Endothelial cell of umbilical vein (primary cell): Measurements from ENCODE around the gene ENKD1. TPM values are rescaled to one million over a fixed set of nuclear protein-coding genes. Genes with fewer than 3 reads are reported as not detected.

Experiments
- BruUV-seq: library from RNA; stranded (reverse); fragments of 400-500 nt; replicated peaks from 2 replicates; lab custom pipeline; 2021; lab: Mats Ljungman, UMichigan
- CTCF ChIA-PET: fragments of 300-600, 350-600 bp; sonication (Branson Sonifier 250); formaldehyde crosslinking; loops from one replicate; lab custom pipeline; 2021; ENCODE audit warnings: antibody characterized with exemption, inconsistent platforms; lab: Charles Lee
- POLR2A ChIA-PET: fragments of 300-600, 350-600 bp; sonication (Branson Sonifier 250); formaldehyde crosslinking; loops from one replicate; lab custom pipeline; 2021; ENCODE audit warnings: antibody characterized with exemption, inconsistent platforms; lab: Charles Lee
- DNase-seq: peaks from one replicate; pipeline ENCODE4 v3.0.0-alpha.2; 2011; ENCODE audit warnings: low read depth, low spot score
- FAIRE-seq: peaks from 2 replicates; lab custom pipeline; 2011; peaks lifted over from hg19 to GRCh38; lab: Jason Lieb, UNC
- H2AFZ ChIP-seq: 2 replicates; pipeline ENCODE4 v1.6.0; 2012; ENCODE audit warnings: low read depth, low read length, control low read depth, inconsistent platforms
- H3K27ac ChIP-seq: 2 replicates; pipeline ENCODE4 v1.5.1; 2011; ENCODE audit warnings: low read depth, mild to moderate bottlenecking, control low read depth, low read length, moderate library complexity; ENCODE audit not compliant: insufficient read depth
- H3K27me3 ChIP-seq, 2 experiments: 2 replicates each; pipeline versions ENCODE4 v1.6.0 to v1.6.1; 2011; ENCODE audit warnings: low read length in 2 of 2, mixed read lengths in 1 of 2; ENCODE audit not compliant: control insufficient read depth in 2 of 2, insufficient read depth in 2 of 2
- H3K36me3 ChIP-seq, 2 experiments: 2 replicates in 1 of 2; 3 replicates in 1 of 2; pipeline ENCODE4 v1.5.1; 2011; ENCODE audit warnings: low read length in 2 of 2, mild to moderate bottlenecking in 1 of 2, moderate library complexity in 1 of 2; ENCODE audit not compliant: control insufficient read depth in 2 of 2, insufficient read depth in 2 of 2; ENCODE audit errors: extremely low read depth in 1 of 2
- H3K4me1 ChIP-seq: 3 replicates; pipeline ENCODE4 v1.5.1; 2011; ENCODE audit warnings: mild to moderate bottlenecking, low read length; ENCODE audit not compliant: control insufficient read depth, insufficient read depth; ENCODE audit errors: extremely low read depth
- H3K4me2 ChIP-seq: 2 replicates; pipeline ENCODE4 v1.6.1; 2011; ENCODE audit warnings: low read length, control low read depth, mixed read lengths; ENCODE audit not compliant: insufficient read depth
- H3K4me3 ChIP-seq, 3 experiments: fragments of 200-600 bp in 1 of 3; sonication (generic), shearing (Covaris generic) in 1 of 3; replicated peaks in 1 of 3; 2 replicates each; pipeline ENCODE4 v1.5.1; 2011 to 2016; ENCODE audit warnings: control low read depth in 3 of 3, low read length in 3 of 3, mild to moderate bottlenecking in 2 of 3, inconsistent platforms in 1 of 3, low read depth in 1 of 3, moderate library complexity in 1 of 3; ENCODE audit not compliant: insufficient read depth in 1 of 3
- H3K79me2 ChIP-seq: 2 replicates; pipeline ENCODE4 v1.6.0; 2012; ENCODE audit warnings: low read length, inconsistent platforms; ENCODE audit not compliant: control insufficient read depth, insufficient read depth
- H3K9ac ChIP-seq: replicated peaks from 2 replicates; pipeline ENCODE3; 2011; ENCODE audit warnings: low read length, control low read depth; ENCODE audit not compliant: insufficient read depth; ENCODE audit errors: extremely low read depth
- H3K9me1 ChIP-seq: replicated peaks from 3 replicates; pipeline ENCODE4 v1.6.0; 2011; ENCODE audit warnings: mild to moderate bottlenecking, low read length; ENCODE audit not compliant: control insufficient read depth, insufficient read depth; ENCODE audit errors: extremely low read depth
- H3K9me3 ChIP-seq: replicated peaks from 2 replicates; pipeline ENCODE4 v1.5.1; 2012; ENCODE audit warnings: low read length, inconsistent platforms; ENCODE audit not compliant: control insufficient read depth, insufficient read depth
- H4K20me1 ChIP-seq: replicated peaks from 2 replicates; pipeline ENCODE3; 2011; ENCODE audit warnings: mild to moderate bottlenecking, low read length; ENCODE audit not compliant: control insufficient read depth, insufficient read depth; ENCODE audit errors: extremely low read depth
- EZH2 ChIP-seq: IDR thresholded peaks from 2 replicates; pipeline ENCODE4 v1.6.1; 2012; ENCODE audit warnings: borderline replicate concordance, low read depth, mild to moderate bottlenecking, moderate library complexity, low read length, inconsistent platforms; ENCODE audit not compliant: severe bottlenecking
- FOS ChIP-seq: IDR thresholded peaks from 2 replicates; pipeline ENCODE4 v1.6.1; 2011; ENCODE audit warnings: mild to moderate bottlenecking, low read length, moderate library complexity, borderline replicate concordance; ENCODE audit not compliant: insufficient read depth
- GATA2 ChIP-seq: IDR thresholded peaks from 2 replicates; pipeline ENCODE4 v1.7.0; 2011; ENCODE audit warnings: low read depth, mild to moderate bottlenecking, moderate library complexity, mixed read lengths, low read length; ENCODE audit not compliant: insufficient read length, insufficient read depth
- JUN ChIP-seq: IDR thresholded peaks from 2 replicates; pipeline ENCODE4 v1.6.1; 2011; ENCODE audit warnings: borderline replicate concordance, low read depth; ENCODE audit not compliant: insufficient read length, insufficient read depth
- MYC ChIP-seq: IDR thresholded peaks from one replicate; pipeline ENCODE4 v1.6.1; 2011; ENCODE audit warnings: mild to moderate bottlenecking, low read depth, low read length
- POLR2A ChIP-seq: IDR thresholded peaks from 2 replicates; pipeline ENCODE4 v1.6.1; 2012; ENCODE audit warnings: low read depth, mild to moderate bottlenecking, control low read depth, low read length
- POLR2AphosphoS5 ChIP-seq: IDR thresholded peaks from 2 replicates; pipeline ENCODE4 v1.6.1; 2012; ENCODE audit warnings: low read depth, mild to moderate bottlenecking, control low read depth, low read length, moderate library complexity; ENCODE audit not compliant: insufficient read depth
- dilution Hi-C: fragments of 300-500 bp; cut with MboI; formaldehyde crosslinking; loops from one replicate; pipeline ENCODE4 v1.15.0; 2019; ENCODE audit warnings: low sequenced_read_pairs; ENCODE audit not compliant: extremely low pct_ligation_motif_present
- intact Hi-C: fragments of 100-400 bp; cut with micrococcal nuclease; formaldehyde crosslinking; loops from one replicate; pipeline ENCODE4 v1.10.0; 2022
- polyA plus RNA-seq, 4 experiments: library from polyadenylated mRNA; depleted of rRNA in 3 of 4; stranded (reverse) in 3 of 4; unstranded in 1 of 4; fragments of >200 nt; gene quantifications; 2 replicates each; pipeline versions ENCODE4 v1.2.1 to v1.2.3, GENCODE V29; 2011 to 2012; ENCODE audit warnings: missing spikeins in 1 of 4
- total RNA-seq: library from RNA; stranded (reverse); gene quantifications from 2 replicates; pipeline ENCODE4 v1.2.3, GENCODE V29; 2021
- TF ChIP-seq, protein P1 (sequence below), 2 donors: IDR thresholded peaks; 1 replicate in 1 of 2; 2 replicates in 1 of 2; pipeline ENCODE4 v1.5.1; 2011; ENCODE audit warnings: low read length in 2 of 2, mild to moderate bottlenecking in 2 of 2, moderate library complexity in 2 of 2, control low read depth in 1 of 2, inconsistent platforms in 1 of 2, low read depth in 1 of 2; ENCODE audit not compliant: insufficient read depth in 1 of 2; ENCODE audit errors: extremely low read depth in 1 of 2
- TF ChIP-seq, protein P2 (sequence below): IDR thresholded peaks from 2 replicates; pipeline ENCODE4 v1.6.1; 2011; ENCODE audit not compliant: insufficient read depth, insufficient read length

Gene ENKD1
- total and polyA plus RNA-seq, 2 donors (not counting 3 experiments of a cell fraction or from before 2014, with no cell fraction given) = 16.7 to 17.3 TPM

DNA sequence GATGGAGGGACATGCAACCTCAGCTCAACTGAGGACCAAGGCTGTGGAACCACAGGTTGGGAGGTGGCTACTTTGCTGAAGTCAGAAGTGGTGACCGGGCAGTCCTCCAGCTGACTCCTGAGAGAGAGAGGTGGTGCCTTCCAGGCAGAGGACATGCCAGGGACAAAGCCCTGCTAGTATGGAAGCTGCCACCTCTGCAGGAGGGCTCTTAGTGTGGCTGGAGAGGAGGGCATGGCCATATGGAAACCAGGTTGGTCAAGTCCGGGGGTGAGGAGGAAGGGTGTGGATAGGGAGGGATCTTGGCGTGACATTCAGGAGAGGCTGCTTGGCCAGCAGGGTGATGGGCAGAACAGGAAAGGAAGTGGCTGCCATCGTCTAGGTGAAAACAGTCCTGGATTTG lies 5.8 kb upstream of the ENKD1 start:
- intact Hi-C loops = loop anchor here (1.0 to 2.0 kb wide), 4 partner anchors 134 to 256 kb away; partner anchors contain the start of genes CENPT, EDC4, NUTF2 and RANBP10
- POLR2A ChIA-PET = interaction anchor here (1.2 to 1.5 kb wide), 2 partner anchors 134 to 151 kb away, joined by 4 read pairs; partner anchors contain the start of genes RANBP10 and TSNAXIP1

GRCh38 chr16:67669499-67670101 lies 3.0 kb upstream of the ENKD1 start:
- H3K27ac ChIP-seq = no peak overlapping the region
- H3K36me3 ChIP-seq = no peaks in the 10 kb centered on the region
- DNase-seq (no peak), FAIRE-seq (no peak)
- TF ChIP-seq, protein P1, sequence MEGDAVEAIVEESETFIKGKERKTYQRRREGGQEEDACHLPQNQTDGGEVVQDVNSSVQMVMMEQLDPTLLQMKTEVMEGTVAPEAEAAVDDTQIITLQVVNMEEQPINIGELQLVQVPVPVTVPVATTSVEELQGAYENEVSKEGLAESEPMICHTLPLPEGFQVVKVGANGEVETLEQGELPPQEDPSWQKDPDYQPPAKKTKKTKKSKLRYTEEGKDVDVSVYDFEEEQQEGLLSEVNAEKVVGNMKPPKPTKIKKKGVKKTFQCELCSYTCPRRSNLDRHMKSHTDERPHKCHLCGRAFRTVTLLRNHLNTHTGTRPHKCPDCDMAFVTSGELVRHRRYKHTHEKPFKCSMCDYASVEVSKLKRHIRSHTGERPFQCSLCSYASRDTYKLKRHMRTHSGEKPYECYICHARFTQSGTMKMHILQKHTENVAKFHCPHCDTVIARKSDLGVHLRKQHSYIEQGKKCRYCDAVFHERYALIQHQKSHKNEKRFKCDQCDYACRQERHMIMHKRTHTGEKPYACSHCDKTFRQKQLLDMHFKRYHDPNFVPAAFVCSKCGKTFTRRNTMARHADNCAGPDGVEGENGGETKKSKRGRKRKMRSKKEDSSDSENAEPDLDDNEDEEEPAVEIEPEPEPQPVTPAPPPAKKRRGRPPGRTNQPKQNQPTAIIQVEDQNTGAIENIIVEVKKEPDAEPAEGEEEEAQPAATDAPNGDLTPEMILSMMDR (IDR thresholded peaks at IDR 0.05; ENCODE audit: extremely low read depth in 1 of 2, insufficient read depth in 1 of 2, low read depth in 1 of 2, low read length in 2 of 2) = no peak
- no peak for TF ChIP-seq FOS
- TF ChIP-seq JUN = no peak
- TF ChIP-seq POLR2AphosphoS5 = no peak
- no peak for TF ChIP-seq GATA2
- no peak for TF ChIP-seq EZH2
- TF ChIP-seq, protein P2, sequence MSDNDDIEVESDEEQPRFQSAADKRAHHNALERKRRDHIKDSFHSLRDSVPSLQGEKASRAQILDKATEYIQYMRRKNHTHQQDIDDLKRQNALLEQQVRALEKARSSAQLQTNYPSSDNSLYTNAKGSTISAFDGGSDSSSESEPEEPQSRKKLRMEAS = no peak
- TF ChIP-seq POLR2A = no peak
- TF ChIP-seq MYC = no peak
- no peak overlapping the region for H3K9ac ChIP-seq
- BruUV-seq = no TSS peak
- CTCF ChIA-PET = interaction anchor here (5.1 to 12.7 kb wide), 2 partner anchors 123 to 148 kb away, joined by 42 to 163 read pairs; no protein-coding TSS in a partner anchor
- no peaks in the 10 kb centered on the region for H3K79me2 ChIP-seq
- no peak overlapping the region for H3K4me3 ChIP-seq
- H3K9me3 ChIP-seq = no peaks in the 10 kb centered on the region
- no peaks in the 10 kb centered on the region for H3K9me1 ChIP-seq
- H2AFZ ChIP-seq = no peak overlapping the region
- no peak overlapping the region for H3K4me2 ChIP-seq
- H4K20me1 ChIP-seq = no peaks in the 10 kb centered on the region
- H3K27me3 ChIP-seq = no peaks in the 10 kb centered on the region
- H3K4me1 ChIP-seq = peaks cover 31% of the 10 kb centered on the region
- intact Hi-C loops = no loop called here
- POLR2A ChIA-PET = interaction anchor here (0.5 kb wide), 1 partner anchor 128 kb away, joined by 3 read pairs; no protein-coding TSS in a partner anchor
- dilution Hi-C loops = no loop called here

More for the DNA sequence above, 5.8 kb upstream of the ENKD1 start:
- DNase-seq = no peak
- Histone ChIP-seq H3K4me2 (no peak overlapping the region), H3K79me2 (no peaks in the 10 kb centered on the region), H3K36me3 (peaks cover 0 to 6% of the 10 kb centered on the region in 2 experiments), H3K9ac (no peak overlapping the region), H3K9me1 (no peaks in the 10 kb centered on the region), H3K4me3 (no peak overlapping the region), H2AFZ (no peak overlapping the region), H3K4me1 (peaks cover 30% of the 10 kb centered on the region), H3K27me3 (no peaks in the 10 kb centered on the region), H3K27ac (no peak overlapping the region), H4K20me1 (no peaks in the 10 kb centered on the region), H3K9me3 (no peaks in the 10 kb centered on the region)
- dilution Hi-C loops = no loop called here
- no peak for TF ChIP-seq POLR2AphosphoS5
- TF ChIP-seq, protein P1 (IDR thresholded peaks at IDR 0.05; ENCODE audit: extremely low read depth in 1 of 2, insufficient read depth in 1 of 2, low read depth in 1 of 2, low read length in 2 of 2) = peak in 1 of 2 donors; percentile 3
- FAIRE-seq = no peak
- CTCF ChIA-PET = interaction anchor here (0.6 to 12.7 kb wide), 49 partner anchors 9 to 558 kb away, joined by 3 to 163 read pairs (median 4); partner anchors contain the start of genes ACD, ATP6V0D1, CENPT and CTCF
- no TSS peak for BruUV-seq
